ENCODE data around the gene TRH. TPM values are rescaled to one million over a fixed set of nuclear protein-coding genes. Genes with fewer than 3 reads are reported as not detected.

TRH gene
- total RNA-seq, 2 donors from 2014 or later, result not detected

DNA sequence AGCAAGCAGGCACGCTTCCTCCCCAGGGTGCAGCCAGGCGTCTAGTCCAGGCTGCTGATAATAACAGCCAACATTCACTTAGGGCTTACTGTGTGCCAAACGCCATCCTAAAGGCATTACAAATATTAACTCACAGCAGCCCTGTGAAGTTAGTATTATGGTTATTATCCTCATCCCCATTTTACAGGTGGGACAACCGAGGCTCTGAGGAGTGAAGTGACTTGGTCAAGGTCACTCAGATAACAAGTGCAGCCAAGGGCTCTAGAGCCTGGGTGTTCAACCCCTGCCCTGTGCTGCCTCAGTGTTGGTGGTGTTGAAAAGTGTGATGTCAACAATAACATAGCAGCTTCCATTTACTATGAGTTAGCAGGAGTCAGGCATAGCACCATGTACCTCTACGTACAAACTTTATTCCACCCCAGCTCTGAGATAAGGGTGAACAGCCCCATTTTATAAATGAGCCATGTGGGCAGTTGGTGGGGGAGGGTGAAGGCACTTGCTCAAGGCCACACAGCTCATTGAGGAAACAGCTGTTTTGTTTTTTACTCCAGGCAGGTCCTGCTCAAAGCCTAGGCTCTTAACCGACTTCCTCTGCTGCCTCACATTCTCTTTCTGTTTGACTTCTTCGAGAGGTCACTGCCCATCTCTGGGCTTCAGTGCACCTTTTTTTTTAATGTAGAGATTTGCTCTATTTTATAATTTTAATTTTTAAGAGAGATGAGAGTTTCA, 24.0 kb upstream of the TRH start:
- Mint-ChIP-seq H3K27ac (no peak overlapping the region), H3K4me1 (peaks cover 3% of the 10 kb centered on the region), H3K36me3 (ENCODE audit: low read depth) (peaks cover 3% of the 10 kb centered on the region), H3K4me3 (no peak overlapping the region), H3K27me3 (peaks cover 32% of the 10 kb centered on the region)
- H3K9me3 ChIP-seq (ENCODE audit: control insufficient read depth, low read length, poor library complexity, severe bottlenecking), result no peaks in the 10 kb centered on the region
- ATAC-seq (no peak), DNase-seq (no peak)

- H3K4me1 Mint-ChIP-seq, result peaks cover 3% of the 10 kb centered on the region
- H3K27me3 Mint-ChIP-seq, result peaks cover 34% of the 10 kb centered on the region
- H3K9me3 ChIP-seq (ENCODE audit: control insufficient read depth, low read length, poor library complexity, severe bottlenecking), result no peaks in the 10 kb centered on the region
- DNase-seq, result no peak
- H3K4me3 Mint-ChIP-seq, result no peak overlapping the region
- H3K27ac Mint-ChIP-seq, result no peak overlapping the region
- ATAC-seq, result no peak
- peaks cover 3% of the 10 kb centered on the region for H3K36me3 Mint-ChIP-seq (ENCODE audit: low read depth)
Measured at GRCh38 chr3:129952556-129953355, 21.8 kb upstream of the TRH start.

DNA sequence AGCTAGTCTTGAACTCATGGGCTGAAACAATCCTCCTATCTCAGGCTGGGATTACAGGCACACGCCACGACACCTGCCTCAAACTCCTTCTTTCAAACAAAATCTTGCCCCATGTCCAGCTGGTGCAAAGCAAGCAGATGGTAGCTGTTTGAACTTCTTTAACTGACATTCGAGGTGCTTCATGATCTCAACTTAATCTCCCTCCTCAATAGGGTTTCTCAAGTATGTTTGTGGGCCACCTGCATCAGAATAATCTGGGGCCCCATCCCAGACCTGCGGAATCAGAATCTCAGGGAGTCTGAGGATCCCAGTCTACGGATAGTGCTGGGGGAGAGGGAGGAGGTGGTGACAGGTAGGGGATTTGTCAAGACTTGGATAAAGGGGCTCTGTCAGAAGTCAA, 20.9 kb upstream of the TRH start:
- DNase-seq (no peak), ATAC-seq (no peak)
- Mint-ChIP-seq H3K27ac (no peak overlapping the region), H3K27me3 (peaks cover 43% of the 10 kb centered on the region), H3K4me3 (no peak overlapping the region), H3K36me3 (ENCODE audit: low read depth) (peaks cover 3% of the 10 kb centered on the region), H3K4me1 (peaks cover 3% of the 10 kb centered on the region)
- no peaks in the 10 kb centered on the region for H3K9me3 ChIP-seq (ENCODE audit: control insufficient read depth, low read length, poor library complexity, severe bottlenecking)

DNA sequence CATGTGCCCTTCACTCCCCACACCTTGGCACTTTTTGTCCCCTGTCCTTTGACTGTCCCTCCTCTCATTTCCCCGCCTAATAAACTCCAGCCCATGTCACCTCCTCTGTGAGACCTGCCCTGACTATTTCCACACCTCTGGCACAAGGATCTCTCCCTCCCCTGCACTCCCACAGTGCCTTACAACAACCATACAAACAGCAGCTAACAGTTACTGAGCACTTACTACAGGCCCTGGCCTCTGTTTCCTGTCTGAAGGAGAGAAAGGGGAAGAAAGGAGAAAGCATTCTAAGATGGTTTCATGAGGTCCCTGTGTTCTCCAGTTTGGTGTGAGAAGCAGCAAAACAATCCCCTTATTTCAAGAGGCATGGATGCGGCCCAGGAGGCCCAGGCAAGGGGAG, 20.0 kb upstream of the TRH start:
- DNase-seq, result no peak
- peaks cover 4% of the 10 kb centered on the region for H3K4me1 Mint-ChIP-seq
- H3K9me3 ChIP-seq (ENCODE audit: control insufficient read depth, low read length, poor library complexity, severe bottlenecking), result no peaks in the 10 kb centered on the region
- no peak overlapping the region for H3K4me3 Mint-ChIP-seq
- H3K27me3 Mint-ChIP-seq, result peaks cover 38% of the 10 kb centered on the region
- peaks cover 3% of the 10 kb centered on the region for H3K36me3 Mint-ChIP-seq (ENCODE audit: low read depth)
- H3K27ac Mint-ChIP-seq, result no peak overlapping the region
- no peak for ATAC-seq

GRCh38 chr3:129956936-129957335, 17.6 kb upstream of the TRH start:
- Mint-ChIP-seq H3K4me1 (peaks cover 8% of the 10 kb centered on the region), H3K4me3 (no peak overlapping the region), H3K36me3 (ENCODE audit: low read depth) (peaks cover 6% of the 10 kb centered on the region), H3K27ac (no peak overlapping the region), H3K27me3 (peaks cover 52% of the 10 kb centered on the region)
- ATAC-seq, result no peak
- no peaks in the 10 kb centered on the region for H3K9me3 ChIP-seq (ENCODE audit: control insufficient read depth, low read length, poor library complexity, severe bottlenecking)
- no peak for DNase-seq

DNA sequence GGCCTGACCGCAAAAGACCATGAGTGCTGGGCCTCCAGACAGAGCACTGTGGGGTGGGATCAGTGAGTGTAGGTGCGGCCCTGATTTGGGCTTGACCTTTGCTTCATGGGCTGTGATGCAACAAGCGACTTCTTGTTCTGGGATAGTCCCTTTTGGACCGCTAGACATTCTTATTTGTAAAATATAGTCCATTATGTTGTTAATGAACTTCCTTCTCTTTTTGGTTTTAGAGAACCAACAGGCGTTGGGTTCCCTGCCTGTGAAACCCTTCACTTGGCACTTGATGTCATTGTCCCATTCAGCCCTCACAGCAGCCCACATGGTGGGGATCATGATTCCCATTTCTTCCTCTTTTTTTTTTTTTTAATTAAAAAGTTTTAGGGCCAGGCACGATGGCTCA, 15.8 kb upstream of the TRH start:
- peak overlapping the region; percentile 22 for H3K27ac Mint-ChIP-seq
- H3K4me3 Mint-ChIP-seq, result no peak overlapping the region
- ATAC-seq (no peak), DNase-seq (no peak)
- no peaks in the 10 kb centered on the region for H3K9me3 ChIP-seq (ENCODE audit: control insufficient read depth, low read length, poor library complexity, severe bottlenecking)
- peaks cover 4% of the 10 kb centered on the region for H3K36me3 Mint-ChIP-seq (ENCODE audit: low read depth)
- peaks cover 45% of the 10 kb centered on the region for H3K27me3 Mint-ChIP-seq
- peaks cover 4% of the 10 kb centered on the region for H3K4me1 Mint-ChIP-seq

- no peak for DNase-seq
- no peak for ATAC-seq
- H3K9me3 ChIP-seq (ENCODE audit: control insufficient read depth, low read length, poor library complexity, severe bottlenecking), result no peaks in the 10 kb centered on the region
- Mint-ChIP-seq H3K4me3 (no peak overlapping the region), H3K27ac (no peak overlapping the region), H3K36me3 (ENCODE audit: low read depth) (peaks cover 4% of the 10 kb centered on the region), H3K4me1 (peaks cover 4% of the 10 kb centered on the region), H3K27me3 (peaks cover 30% of the 10 kb centered on the region)
Measured at GRCh38 chr3:129961141-129961541, 13.4 kb upstream of the TRH start.

DNA sequence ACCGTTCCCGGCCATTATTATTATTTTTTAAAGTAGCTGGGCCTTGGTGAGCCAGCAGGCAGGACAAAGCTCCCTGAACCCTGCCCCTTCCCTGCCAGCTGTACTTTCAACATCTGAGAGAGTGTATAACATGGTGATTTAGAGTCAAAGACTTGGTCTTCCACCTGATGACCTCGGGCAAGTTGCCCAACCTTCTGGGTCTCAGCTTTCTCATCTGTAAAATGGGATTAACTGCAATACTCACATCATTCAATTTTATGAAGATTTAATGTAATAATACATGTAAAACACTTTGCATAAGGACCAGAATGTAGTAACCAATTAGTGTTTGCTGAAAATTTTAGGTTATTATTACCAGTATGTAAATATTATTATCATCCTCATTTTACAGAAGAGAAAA, 11.9 kb upstream of the TRH start:
- Mint-ChIP-seq H3K4me3 (no peak overlapping the region), H3K27me3 (peaks cover 39% of the 10 kb centered on the region), H3K27ac (no peak overlapping the region), H3K36me3 (ENCODE audit: low read depth) (peaks cover 4% of the 10 kb centered on the region), H3K4me1 (peaks cover 8% of the 10 kb centered on the region)
- no peaks in the 10 kb centered on the region for H3K9me3 ChIP-seq (ENCODE audit: control insufficient read depth, low read length, poor library complexity, severe bottlenecking)
- no peak for ATAC-seq
- no peak for DNase-seq

- peaks cover 5% of the 10 kb centered on the region for H3K4me1 Mint-ChIP-seq
- no peak overlapping the region for H3K4me3 Mint-ChIP-seq
- no peak overlapping the region for H3K27ac Mint-ChIP-seq
- peaks cover 7% of the 10 kb centered on the region for H3K36me3 Mint-ChIP-seq (ENCODE audit: low read depth)
- no peaks in the 10 kb centered on the region for H3K9me3 ChIP-seq (ENCODE audit: control insufficient read depth, low read length, poor library complexity, severe bottlenecking)
- DNase-seq (no peak), ATAC-seq (no peak)
- H3K27me3 Mint-ChIP-seq, result peaks cover 41% of the 10 kb centered on the region
Measured at GRCh38 chr3:129965937-129966336, 8.6 kb upstream of the TRH start.

GRCh38 chr3:129966876-129967275, 7.6 kb upstream of the TRH start:
- H3K9me3 ChIP-seq (ENCODE audit: control insufficient read depth, low read length, poor library complexity, severe bottlenecking), result no peaks in the 10 kb centered on the region
- peaks cover 38% of the 10 kb centered on the region for H3K27me3 Mint-ChIP-seq
- no peak for ATAC-seq
- H3K4me3 Mint-ChIP-seq, result no peak overlapping the region
- peaks cover 7% of the 10 kb centered on the region for H3K36me3 Mint-ChIP-seq (ENCODE audit: low read depth)
- H3K4me1 Mint-ChIP-seq, result peaks cover 5% of the 10 kb centered on the region
- H3K27ac Mint-ChIP-seq, result no peak overlapping the region
- no peak for DNase-seq

- no peak overlapping the region for H3K27ac Mint-ChIP-seq
- no peak overlapping the region for H3K4me3 Mint-ChIP-seq
- peaks cover 5% of the 10 kb centered on the region for H3K4me1 Mint-ChIP-seq
- H3K36me3 Mint-ChIP-seq (ENCODE audit: low read depth), result peaks cover 9% of the 10 kb centered on the region
- no peak for DNase-seq
- no peak for ATAC-seq
- H3K27me3 Mint-ChIP-seq, result peaks cover 46% of the 10 kb centered on the region
- H3K9me3 ChIP-seq (ENCODE audit: control insufficient read depth, low read length, poor library complexity, severe bottlenecking), result no peaks in the 10 kb centered on the region
Measured at GRCh38 chr3:129967761-129968160, 6.8 kb upstream of the TRH start.

GRCh38 chr3:129971351-129972052, 3.0 kb upstream of the TRH start:
- H3K4me3 Mint-ChIP-seq, result no peak overlapping the region
- H3K36me3 Mint-ChIP-seq (ENCODE audit: low read depth), result peaks cover 12% of the 10 kb centered on the region
- no peak overlapping the region for H3K27ac Mint-ChIP-seq
- ATAC-seq (no peak), DNase-seq (no peak)
- peaks cover 13% of the 10 kb centered on the region for H3K4me1 Mint-ChIP-seq
- peaks cover 65% of the 10 kb centered on the region for H3K27me3 Mint-ChIP-seq
- no peaks in the 10 kb centered on the region for H3K9me3 ChIP-seq (ENCODE audit: control insufficient read depth, low read length, poor library complexity, severe bottlenecking)

DNA sequence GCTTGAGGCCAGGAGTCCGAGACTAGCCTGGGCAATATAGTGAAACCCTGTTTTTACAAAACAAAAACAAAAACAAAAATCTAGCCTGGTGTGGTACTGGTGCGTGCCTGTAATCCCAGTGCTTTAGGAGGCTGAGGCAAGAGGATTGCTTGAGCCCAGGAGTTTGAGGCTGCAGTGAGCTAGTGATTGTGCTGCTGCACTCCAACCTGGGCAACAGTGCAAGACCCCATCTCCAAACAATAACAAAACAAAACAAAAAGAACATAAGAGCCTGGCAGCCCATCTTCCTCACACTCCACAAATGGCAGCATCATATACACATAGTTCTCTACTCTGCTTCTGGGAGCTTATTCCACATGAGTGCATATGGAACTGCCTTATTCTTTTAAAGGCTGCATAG, 2.2 kb upstream of the TRH start:
- Mint-ChIP-seq H3K27ac (no peak overlapping the region), H3K4me3 (no peak overlapping the region), H3K36me3 (ENCODE audit: low read depth) (peaks cover 12% of the 10 kb centered on the region), H3K4me1 (peaks cover 10% of the 10 kb centered on the region), H3K27me3 (peaks cover 65% of the 10 kb centered on the region)
- H3K9me3 ChIP-seq (ENCODE audit: control insufficient read depth, low read length, poor library complexity, severe bottlenecking), result no peaks in the 10 kb centered on the region
- ATAC-seq (no peak), DNase-seq (no peak)

All from T-helper 17 cell (primary cell).